Measurements from ENCODE around the gene PTGS1.
"Not testable (repeated sequence)": the region's sequence is repeated elsewhere in the genome, so short reads cannot be mapped to it uniquely, and the experiment has no call there.

Gene PTGS1

DNA sequence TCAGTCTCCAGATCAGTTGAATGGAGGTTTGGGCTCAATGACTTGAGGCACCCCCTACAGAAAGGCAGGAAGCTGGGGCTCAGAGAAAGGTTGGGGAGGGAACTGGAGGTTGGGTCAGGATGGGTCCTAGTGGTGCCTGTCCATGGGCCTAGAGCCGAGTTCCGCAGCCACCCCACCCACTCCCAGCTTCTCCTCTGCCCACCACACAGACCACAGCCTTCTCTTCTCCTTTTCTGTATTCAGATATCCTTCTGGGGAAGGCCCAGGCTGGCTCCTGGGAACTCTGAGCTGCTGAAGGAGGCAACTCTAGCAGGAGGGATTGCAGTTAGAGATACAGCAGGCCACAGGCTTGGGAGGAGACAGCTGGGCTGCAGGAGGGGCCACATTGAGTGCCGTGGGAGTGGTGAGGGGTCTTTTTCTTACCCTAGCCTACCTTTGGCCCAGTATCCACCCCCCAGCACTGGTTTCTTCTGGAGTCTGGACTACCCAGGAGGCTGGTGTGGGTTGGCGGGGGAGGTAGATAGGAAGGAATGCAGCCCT is 15.4 kb upstream of the PTGS1 start:
- no peak for DNase-seq (ENCODE audit: low read depth)
- TF ChIP-seq, protein P1, sequence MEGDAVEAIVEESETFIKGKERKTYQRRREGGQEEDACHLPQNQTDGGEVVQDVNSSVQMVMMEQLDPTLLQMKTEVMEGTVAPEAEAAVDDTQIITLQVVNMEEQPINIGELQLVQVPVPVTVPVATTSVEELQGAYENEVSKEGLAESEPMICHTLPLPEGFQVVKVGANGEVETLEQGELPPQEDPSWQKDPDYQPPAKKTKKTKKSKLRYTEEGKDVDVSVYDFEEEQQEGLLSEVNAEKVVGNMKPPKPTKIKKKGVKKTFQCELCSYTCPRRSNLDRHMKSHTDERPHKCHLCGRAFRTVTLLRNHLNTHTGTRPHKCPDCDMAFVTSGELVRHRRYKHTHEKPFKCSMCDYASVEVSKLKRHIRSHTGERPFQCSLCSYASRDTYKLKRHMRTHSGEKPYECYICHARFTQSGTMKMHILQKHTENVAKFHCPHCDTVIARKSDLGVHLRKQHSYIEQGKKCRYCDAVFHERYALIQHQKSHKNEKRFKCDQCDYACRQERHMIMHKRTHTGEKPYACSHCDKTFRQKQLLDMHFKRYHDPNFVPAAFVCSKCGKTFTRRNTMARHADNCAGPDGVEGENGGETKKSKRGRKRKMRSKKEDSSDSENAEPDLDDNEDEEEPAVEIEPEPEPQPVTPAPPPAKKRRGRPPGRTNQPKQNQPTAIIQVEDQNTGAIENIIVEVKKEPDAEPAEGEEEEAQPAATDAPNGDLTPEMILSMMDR (conservative IDR thresholded peaks at IDR 0.05; ENCODE audit: low read depth, low read length) = no peak
- H3K4me3 ChIP-seq (ENCODE audit: low read depth, low read length) = no peak overlapping the region

DNA sequence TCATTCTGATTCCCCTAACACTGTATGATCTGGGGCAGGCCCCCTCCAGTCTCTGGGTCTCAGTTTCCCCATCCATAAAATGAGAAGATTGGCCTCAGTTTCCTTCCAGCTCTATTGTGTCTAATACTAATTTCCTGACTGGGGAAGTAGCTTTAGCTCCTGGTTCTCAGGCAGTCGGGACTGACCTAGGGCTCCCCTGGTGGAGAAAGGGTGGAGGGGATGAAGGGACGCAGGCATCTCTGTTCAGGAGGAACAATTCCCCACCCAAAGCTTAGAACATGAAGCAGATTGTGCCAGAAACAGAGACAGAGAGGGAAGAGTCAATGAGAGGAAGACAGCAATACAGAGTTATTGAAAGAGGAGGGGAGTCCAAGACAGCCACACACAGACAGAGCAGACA is 14.2 kb upstream of the PTGS1 start:
- no peak for DNase-seq (ENCODE audit: low read depth)
- TF ChIP-seq, protein P1 (conservative IDR thresholded peaks at IDR 0.05; ENCODE audit: low read depth, low read length) = peak; percentile 69
- no peak overlapping the region for H3K4me3 ChIP-seq (ENCODE audit: low read depth, low read length)

DNA sequence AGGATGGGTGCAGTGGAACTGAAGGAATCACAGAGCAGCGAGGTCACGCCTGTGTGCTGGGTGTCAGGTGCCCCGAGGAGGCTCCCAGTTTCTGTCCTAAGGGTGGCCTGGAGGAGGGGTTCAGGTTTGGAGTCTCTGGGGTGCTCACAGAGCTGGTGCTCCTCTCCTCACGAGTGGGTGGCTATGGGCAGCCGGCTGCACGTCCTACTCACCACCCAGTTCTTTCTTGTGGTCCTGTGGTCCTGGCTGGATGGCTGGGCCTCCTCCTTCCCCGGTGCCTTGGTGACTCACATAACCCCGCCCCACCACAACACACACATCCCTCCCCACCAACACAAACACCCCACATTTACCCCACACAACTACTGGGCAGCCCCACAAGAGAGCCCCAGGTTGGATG is 9.9 kb upstream of the PTGS1 start:
- TF ChIP-seq, protein P1 (conservative IDR thresholded peaks at IDR 0.05; ENCODE audit: low read depth, low read length) = no peak
- no peak for DNase-seq (ENCODE audit: low read depth)
- H3K4me3 ChIP-seq (ENCODE audit: low read depth, low read length) = no peak overlapping the region

GRCh38 chr9:122363131-122363530 is 7.7 kb upstream of the PTGS1 start:
- H3K4me3 ChIP-seq (ENCODE audit: low read depth, low read length); DNase-seq (ENCODE audit: low read depth): not testable (repeated sequence)

- H3K4me3 ChIP-seq (ENCODE audit: low read depth, low read length) = no peak overlapping the region
- no peak for DNase-seq (ENCODE audit: low read depth)
- TF ChIP-seq, protein P1 (conservative IDR thresholded peaks at IDR 0.05; ENCODE audit: low read depth, low read length) = no peak
These were observed 6.6 kb upstream of the PTGS1 start for GRCh38 chr9:122364117-122364782.

DNA sequence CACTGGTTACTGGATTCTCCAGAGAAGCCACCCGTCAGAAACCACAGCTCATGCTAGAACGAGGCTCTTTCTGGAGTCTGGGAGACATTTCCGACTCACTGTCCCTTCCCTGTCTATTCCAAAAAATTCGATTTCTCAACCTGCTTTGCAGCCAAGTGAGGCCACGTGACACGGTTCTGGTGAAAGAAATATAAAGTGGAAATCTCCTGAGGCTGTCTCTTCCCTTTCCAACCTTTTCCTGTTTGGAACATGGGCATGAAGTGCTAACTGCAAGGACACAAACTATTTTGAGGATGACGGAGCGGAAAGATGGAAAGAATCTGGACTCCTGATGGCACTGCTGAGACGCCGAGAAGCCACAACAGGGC is 6.1 kb upstream of the PTGS1 start:
- no peak for DNase-seq (ENCODE audit: low read depth)
- TF ChIP-seq, protein P1 (conservative IDR thresholded peaks at IDR 0.05; ENCODE audit: low read depth, low read length) = no peak
- no peak overlapping the region for H3K4me3 ChIP-seq (ENCODE audit: low read depth, low read length)

GRCh38 chr9:122366074-122366660 is 4.7 kb upstream of the PTGS1 start:
- no peak overlapping the region for H3K4me3 ChIP-seq (ENCODE audit: low read depth, low read length)
- TF ChIP-seq, protein P1 (conservative IDR thresholded peaks at IDR 0.05; ENCODE audit: low read depth, low read length) = no peak
- DNase-seq (ENCODE audit: low read depth) = no peak
